DOHH2 (cell line): Measurements from ENCODE around the gene PWP1.

Experiments
- H3F3A ChIP-seq: fragments of 200-600 bp; sonication (generic), shearing (Covaris generic); 2 replicates; pipeline ENCODE4 v1.6.0; 2016; ENCODE audit warnings: antibody characterized with exemption, mild to moderate bottlenecking; ENCODE audit not compliant: control insufficient read depth, insufficient read depth
- H3K27ac ChIP-seq: fragments of 200-600 bp; sonication (generic); 2 replicates; pipeline ENCODE4 v1.5.1; 2014; ENCODE audit warnings: low read depth, mild to moderate bottlenecking, low read length, moderate library complexity
- H3K27me3 ChIP-seq: fragments of 200-600 bp; sonication (generic); 2 replicates; pipeline ENCODE4 v1.6.1; 2014; ENCODE audit warnings: mild to moderate bottlenecking, low read length, mixed read lengths; ENCODE audit not compliant: control insufficient read depth
- H3K36me3 ChIP-seq: fragments of 200-600 bp; sonication (generic); 2 replicates; pipeline ENCODE4 v1.6.1; 2014; ENCODE audit warnings: mild to moderate bottlenecking, low read length, moderate library complexity, mixed read lengths; ENCODE audit not compliant: control insufficient read depth
- H3K4me1 ChIP-seq: fragments of 200-600 bp; sonication (generic); 2 replicates; pipeline ENCODE4 v1.6.1; 2014; ENCODE audit warnings: mild to moderate bottlenecking, low read length, mixed read lengths; ENCODE audit not compliant: control insufficient read depth
- H3K4me2 ChIP-seq: fragments of 200-600 bp; sonication (generic); 2 replicates; pipeline ENCODE4 v1.6.0; 2014; ENCODE audit warnings: mild to moderate bottlenecking, low read length, moderate library complexity
- H3K4me3 ChIP-seq: fragments of 200-600 bp; sonication (generic); 2 replicates; pipeline ENCODE4 v1.5.1; 2014; ENCODE audit warnings: mild to moderate bottlenecking, low read length, mixed read lengths
- H3K79me2 ChIP-seq: fragments of 200-600 bp; sonication (generic); 2 replicates; pipeline ENCODE4 v1.6.1; 2014; ENCODE audit warnings: mild to moderate bottlenecking, low read length, mixed read lengths; ENCODE audit not compliant: control insufficient read depth
- H3K9me2 ChIP-seq: fragments of 200-600 bp; sonication (generic); replicated peaks from 2 replicates; pipeline ENCODE4 v1.6.1; 2014; ENCODE audit warnings: mild to moderate bottlenecking, low read length, mixed read lengths; ENCODE audit not compliant: control insufficient read depth
- H3K9me3 ChIP-seq: fragments of 200-600 bp; sonication (generic); 2 replicates; pipeline ENCODE4 v1.6.1; 2014; ENCODE audit warnings: antibody characterized with exemption, low read length, mixed read lengths; ENCODE audit not compliant: control insufficient read depth, insufficient read depth
- H4K20me1 ChIP-seq: fragments of 200-600 bp; sonication (generic); 2 replicates; pipeline ENCODE4 v1.6.0; 2014; ENCODE audit warnings: low read depth, mild to moderate bottlenecking, antibody characterized with exemption, low read length, moderate library complexity; ENCODE audit not compliant: control insufficient read depth, insufficient read depth
- CTCF ChIP-seq: fragments of 200-600 bp; sonication (generic); IDR thresholded peaks from one replicate; pipeline ENCODE4 v1.5.1; 2014; ENCODE audit warnings: antibody characterized with exemption, mild to moderate bottlenecking, low read depth, low read length; ENCODE audit not compliant: poor library complexity, severe bottlenecking
- EZH2phosphoT487 ChIP-seq: fragments of 200-600 bp; sonication (generic); IDR thresholded peaks from 2 replicates; pipeline ENCODE4 v1.6.1; 2017; ENCODE audit warnings: borderline replicate concordance, mild to moderate bottlenecking, antibody characterized with exemption, low read length, moderate library complexity, mixed read lengths

The PWP1 gene

DNA sequence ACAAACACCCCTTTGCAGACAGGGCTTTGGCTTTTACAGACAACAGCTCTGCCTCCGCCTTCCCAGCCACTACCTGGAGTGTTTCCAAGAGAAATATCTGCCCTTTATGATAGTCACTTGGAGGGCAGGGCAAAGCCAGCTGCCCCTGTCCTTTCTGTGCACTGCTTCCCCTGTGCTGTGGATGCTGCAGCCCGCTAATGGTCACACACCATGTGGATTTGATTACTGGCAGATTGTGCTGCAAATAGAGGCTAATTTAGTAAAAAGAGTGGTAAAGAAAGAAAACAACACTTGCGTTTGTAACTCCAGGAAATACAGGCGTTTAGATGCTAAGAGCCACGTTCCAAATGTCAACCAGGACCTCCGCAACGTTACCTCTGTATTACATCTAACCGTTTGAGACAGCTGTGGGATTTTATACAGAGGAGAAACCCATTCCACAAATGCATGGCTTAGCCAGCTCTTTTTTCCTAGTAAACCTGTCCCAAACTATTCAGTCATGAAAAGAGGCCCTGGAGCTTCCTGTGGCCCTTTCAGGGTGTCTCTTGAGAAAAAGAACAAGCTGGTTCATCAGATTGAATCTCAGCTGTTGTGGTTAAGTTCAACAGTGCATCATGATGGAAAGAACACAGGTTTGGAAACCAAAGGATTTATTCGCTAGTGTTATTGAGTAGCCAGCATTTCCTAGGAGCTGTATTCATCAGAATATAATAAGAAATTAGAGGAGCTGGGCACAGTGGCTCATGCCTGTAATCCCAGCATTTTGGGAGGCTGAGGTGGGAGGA lies 30.1 kb upstream of the PWP1 start:
- no peaks in the 10 kb centered on the region for H3K36me3 ChIP-seq
- H3K4me1 ChIP-seq: no peaks in the 10 kb centered on the region
- H3K27ac ChIP-seq: no peak overlapping the region
- no peaks in the 10 kb centered on the region for H3K9me2 ChIP-seq
- H3F3A ChIP-seq: no peaks in the 10 kb centered on the region
- no peak overlapping the region for H3K4me2 ChIP-seq
- no peaks in the 10 kb centered on the region for H3K79me2 ChIP-seq
- no peak for TF ChIP-seq EZH2phosphoT487
- TF ChIP-seq CTCF: no peak
- no peaks in the 10 kb centered on the region for H4K20me1 ChIP-seq
- H3K4me3 ChIP-seq: no peak overlapping the region
- H3K9me3 ChIP-seq: no peaks in the 10 kb centered on the region
- H3K27me3 ChIP-seq: no peaks in the 10 kb centered on the region

GRCh38 chr12:107656302-107656701 lies 29.3 kb upstream of the PWP1 start:
- H3K9me3 ChIP-seq: no peaks in the 10 kb centered on the region
- no peak overlapping the region for H3K27ac ChIP-seq
- no peaks in the 10 kb centered on the region for H4K20me1 ChIP-seq
- no peaks in the 10 kb centered on the region for H3F3A ChIP-seq
- H3K79me2 ChIP-seq: no peaks in the 10 kb centered on the region
- no peaks in the 10 kb centered on the region for H3K9me2 ChIP-seq
- H3K4me2 ChIP-seq: no peak overlapping the region
- TF ChIP-seq EZH2phosphoT487 (no peak), CTCF (no peak)
- no peak overlapping the region for H3K4me3 ChIP-seq
- H3K36me3 ChIP-seq: no peaks in the 10 kb centered on the region
- no peaks in the 10 kb centered on the region for H3K27me3 ChIP-seq
- no peaks in the 10 kb centered on the region for H3K4me1 ChIP-seq

- Histone ChIP-seq H3K27ac (no peak overlapping the region), H3K9me3 (no peaks in the 10 kb centered on the region), H3F3A (no peaks in the 10 kb centered on the region), H3K9me2 (no peaks in the 10 kb centered on the region), H3K27me3 (no peaks in the 10 kb centered on the region), H3K4me1 (no peaks in the 10 kb centered on the region), H3K4me2 (no peak overlapping the region), H3K36me3 (no peaks in the 10 kb centered on the region), H3K79me2 (no peaks in the 10 kb centered on the region), H3K4me3 (no peak overlapping the region), H4K20me1 (no peaks in the 10 kb centered on the region)
- TF ChIP-seq CTCF: no peak
- TF ChIP-seq EZH2phosphoT487: no peak
Observed at GRCh38 chr12:107657133-107657532, 28.5 kb upstream of the PWP1 start.
